Upper lobe of left lung (tissue), 4 donors: ENCODE results near the gene PRKAA2.

Experiments
- EP300 ChIP-seq, 4 donors: sonication (generic); formaldehyde crosslinking; IDR thresholded peaks; one replicate each; pipeline ENCODE4 v1.5.1; 2017; ENCODE audit warnings: antibody characterized with exemption in 4 of 4, control low read depth in 2 of 4
- POLR2A ChIP-seq, 4 donors: fragments of 450-650 bp; IDR thresholded peaks; one replicate each; pipeline ENCODE4 v1.5.1; 2016 to 2017; ENCODE audit warnings: antibody characterized with exemption in 4 of 4, mild to moderate bottlenecking in 2 of 4
- POLR2AphosphoS5 ChIP-seq, 2 donors: sonication (generic); formaldehyde crosslinking; IDR thresholded peaks; one replicate each; pipeline ENCODE4 v1.5.1; 2017; ENCODE audit warnings: antibody characterized with exemption in 2 of 2
- TF ChIP-seq, protein P1 (sequence below), 6 experiments: fragments of 450-650 bp in 4 of 6; fragments of 200-600 bp in 2 of 6; sonication (generic) in 2 of 6; IDR thresholded peaks; one replicate each; pipeline ENCODE4 v1.5.1; 2016 to 2019; ENCODE audit warnings: antibody characterized with exemption in 6 of 6

DNA sequence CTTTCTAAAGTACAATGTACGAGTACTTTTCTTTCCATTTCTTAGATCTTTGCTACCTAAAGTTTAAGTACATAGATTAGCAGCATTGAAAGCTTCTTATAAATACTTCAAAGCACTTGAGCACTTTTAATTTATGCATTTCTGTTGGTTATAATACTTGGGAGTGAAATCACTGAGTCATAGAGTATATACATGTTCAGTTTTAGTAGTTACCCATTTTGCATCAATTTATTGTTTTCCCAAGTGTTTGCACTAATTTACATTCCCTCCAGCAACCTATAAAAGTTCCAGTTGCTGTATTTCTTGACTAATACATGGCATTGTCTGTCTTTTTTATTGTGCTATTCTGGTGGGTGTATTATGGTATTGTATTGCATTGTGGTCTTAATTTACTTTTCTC is 20.3 kb downstream of the PRKAA2 start:
- TF ChIP-seq, protein P1, sequence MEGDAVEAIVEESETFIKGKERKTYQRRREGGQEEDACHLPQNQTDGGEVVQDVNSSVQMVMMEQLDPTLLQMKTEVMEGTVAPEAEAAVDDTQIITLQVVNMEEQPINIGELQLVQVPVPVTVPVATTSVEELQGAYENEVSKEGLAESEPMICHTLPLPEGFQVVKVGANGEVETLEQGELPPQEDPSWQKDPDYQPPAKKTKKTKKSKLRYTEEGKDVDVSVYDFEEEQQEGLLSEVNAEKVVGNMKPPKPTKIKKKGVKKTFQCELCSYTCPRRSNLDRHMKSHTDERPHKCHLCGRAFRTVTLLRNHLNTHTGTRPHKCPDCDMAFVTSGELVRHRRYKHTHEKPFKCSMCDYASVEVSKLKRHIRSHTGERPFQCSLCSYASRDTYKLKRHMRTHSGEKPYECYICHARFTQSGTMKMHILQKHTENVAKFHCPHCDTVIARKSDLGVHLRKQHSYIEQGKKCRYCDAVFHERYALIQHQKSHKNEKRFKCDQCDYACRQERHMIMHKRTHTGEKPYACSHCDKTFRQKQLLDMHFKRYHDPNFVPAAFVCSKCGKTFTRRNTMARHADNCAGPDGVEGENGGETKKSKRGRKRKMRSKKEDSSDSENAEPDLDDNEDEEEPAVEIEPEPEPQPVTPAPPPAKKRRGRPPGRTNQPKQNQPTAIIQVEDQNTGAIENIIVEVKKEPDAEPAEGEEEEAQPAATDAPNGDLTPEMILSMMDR (IDR thresholded peaks at IDR 0.05): no peak
- TF ChIP-seq POLR2A (IDR thresholded peaks at IDR 0.05): no peak
- no peak for TF ChIP-seq POLR2AphosphoS5 (IDR thresholded peaks at IDR 0.05)
- TF ChIP-seq EP300 (IDR thresholded peaks at IDR 0.05): no peak
